ENCODE data around the gene XIRP2. TPM values are rescaled to one million over a fixed set of nuclear protein-coding genes. Genes with fewer than 3 reads are reported as not detected.

Gene XIRP2
- total and polyA plus RNA-seq, 2 of the 4 experiments (the other 2 are of a cell fraction) = 0.05 to 0.18 TPM

DNA sequence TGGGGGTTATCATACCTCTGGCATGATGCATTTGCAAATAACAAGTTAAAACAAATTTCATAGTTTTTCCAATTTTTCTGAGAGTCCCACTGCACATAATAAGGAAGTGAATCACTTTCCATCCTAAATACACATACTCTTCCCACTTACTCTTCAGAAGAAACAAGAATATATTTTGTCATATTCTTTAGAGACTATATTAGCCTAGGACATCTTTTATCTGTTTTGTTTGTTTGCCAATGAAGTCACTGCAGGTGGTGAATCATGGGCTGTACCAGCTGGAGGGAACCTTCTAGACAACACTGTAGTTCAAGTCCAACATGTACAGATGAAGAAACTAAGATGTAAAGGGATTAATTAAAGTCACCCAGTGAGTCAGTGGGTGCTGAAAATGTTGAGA is 116.8 kb downstream of the XIRP2 start:
- no peak overlapping the region for H2AK9ac ChIP-seq (replicated peaks; ENCODE audit: low read depth, low read length, poor library complexity)
- H2AFZ ChIP-seq (replicated peaks; ENCODE audit: low read length, poor library complexity) = no peak overlapping the region
- no peaks in the 10 kb centered on the region for H4K20me1 ChIP-seq (ENCODE audit: insufficient read depth, low read length)
- no peak overlapping the region for H4K8ac ChIP-seq (ENCODE audit: low read depth in 2 of 2, low read length in 2 of 2)
- no TSS peak for BruUV-seq (replicated peaks)
- no peak overlapping the region for H4K91ac ChIP-seq (ENCODE audit: insufficient read depth, low read depth, low read length)
- H3K36me3 ChIP-seq (ENCODE audit: control insufficient read depth, insufficient read depth, low read length) = no peaks in the 10 kb centered on the region
- H3K9me3 ChIP-seq (ENCODE audit: control insufficient read depth, insufficient read depth, low read length) = no peaks in the 10 kb centered on the region
- TF ChIP-seq RFX5 (IDR thresholded peaks at IDR 0.05; ENCODE audit: low read depth, low read length) (no peak), RCOR1 (IDR thresholded peaks at IDR 0.05; ENCODE audit: insufficient replicate concordance, low read length) (no peak), NFE2L2 (IDR thresholded peaks at IDR 0.05; ENCODE audit: low read depth, low read length) (no peak), POLR2A (IDR thresholded peaks at IDR 0.05; ENCODE audit: low read depth, low read length) (no peak), MAZ (IDR thresholded peaks at IDR 0.05; ENCODE audit: borderline replicate concordance, low read depth, low read length) (no peak), CEBPB (IDR thresholded peaks at IDR 0.05; ENCODE audit: low read depth, low read length) (no peak), FOS (IDR thresholded peaks at IDR 0.05; ENCODE audit: low read depth, low read length) (no peak)
- TF ChIP-seq, protein P1, sequence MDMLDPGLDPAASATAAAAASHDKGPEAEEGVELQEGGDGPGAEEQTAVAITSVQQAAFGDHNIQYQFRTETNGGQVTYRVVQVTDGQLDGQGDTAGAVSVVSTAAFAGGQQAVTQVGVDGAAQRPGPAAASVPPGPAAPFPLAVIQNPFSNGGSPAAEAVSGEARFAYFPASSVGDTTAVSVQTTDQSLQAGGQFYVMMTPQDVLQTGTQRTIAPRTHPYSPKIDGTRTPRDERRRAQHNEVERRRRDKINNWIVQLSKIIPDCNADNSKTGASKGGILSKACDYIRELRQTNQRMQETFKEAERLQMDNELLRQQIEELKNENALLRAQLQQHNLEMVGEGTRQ (IDR thresholded peaks at IDR 0.05; ENCODE audit: low read depth, low read length) = no peak
- no peak overlapping the region for H2AK5ac ChIP-seq (ENCODE audit: low read depth, low read length)
- DNase-seq = peak; percentile 69
- H3K4me2 ChIP-seq (ENCODE audit: low read depth, low read length) = peak overlapping the region; percentile 29; the same call in 1 of the 2 replicates
- no peak overlapping the region for H2BK20ac ChIP-seq (ENCODE audit: low read depth, low read length)
- in situ Hi-C loops (cut with MboI; ENCODE audit: low sequenced_read_pairs) (no loop called here), dilution Hi-C loops (cut with HindIII; ENCODE audit: low sequenced_read_pairs, unreplicated experiment) (no loop called here), intact Hi-C loops (cut with micrococcal nuclease) (no loop called here)
- H3K9me1 ChIP-seq (ENCODE audit: insufficient read depth, low read length) = no peaks in the 10 kb centered on the region
- no peak overlapping the region for H3K4ac ChIP-seq (ENCODE audit: low read depth, low read length)
- H2BK120ac ChIP-seq (ENCODE audit: low read depth, low read length) = no peak overlapping the region
- no peak overlapping the region for H3K18ac ChIP-seq (ENCODE audit: low read depth, low read length)
- no peak overlapping the region for H2BK15ac ChIP-seq (ENCODE audit: low read depth, low read length)
- no peaks in the 10 kb centered on the region for H3K27me3 ChIP-seq (ENCODE audit: control insufficient read depth, insufficient read depth, low read length)
- no peaks in the 10 kb centered on the region for H3K4me1 ChIP-seq (ENCODE audit: control insufficient read depth, insufficient read depth, low read length)
- H3K4me3 ChIP-seq (ENCODE audit: insufficient read depth, low read depth, low read length) = no peak overlapping the region
- no peak overlapping the region for H3K23ac ChIP-seq (ENCODE audit: low read depth, low read length)
- H3K9ac ChIP-seq (ENCODE audit: low read depth, low read length) = no peak overlapping the region
- ChIA-PET CTCF (no interaction called here), POLR2A (ENCODE audit: unreplicated experiment) (no interaction called here)
- H3K27ac ChIP-seq (ENCODE audit: insufficient read depth, low read length) = no peak overlapping the region
- no peak overlapping the region for H2BK5ac ChIP-seq (ENCODE audit: low read depth, low read length, poor library complexity, severe bottlenecking)
- no peaks in the 10 kb centered on the region for H3K79me1 ChIP-seq (ENCODE audit: low read depth in 1 of 2, low read length in 2 of 2)
- no peak overlapping the region for H3K14ac ChIP-seq (replicated peaks; ENCODE audit: low read depth, low read length)
- no peak overlapping the region for H4K5ac ChIP-seq (ENCODE audit: low read depth, low read length)
- ATAC-seq (ENCODE audit: low read depth) = peak; percentile 84
- H3K56ac ChIP-seq (ENCODE audit: extremely low read depth, insufficient read depth, low read length) = no peak overlapping the region
